ENCODE results near the gene MARCHF11.

GRCh38 chr5:16057277-16057676 lies 122.3 kb downstream of the MARCHF11 start:
- no peak for TF ChIP-seq EZH2 (IDR thresholded peaks at IDR 0.05; ENCODE audit: borderline replicate concordance, low read depth, low read length, severe bottlenecking)
- no peak for TF ChIP-seq CTCF (IDR thresholded peaks at IDR 0.05; ENCODE audit: borderline replicate concordance, extremely low read depth, low read length, poor library complexity, severe bottlenecking)
